ENCODE measurements around the gene AKR1C3.
"Not testable (repeated sequence)": the region's sequence is repeated elsewhere in the genome, so short reads cannot be mapped to it uniquely, and the experiment has no call there.

Gene AKR1C3

GRCh38 chr10:5089865-5090264, 4.3 kb upstream of the AKR1C3 start:
- DNase-seq = no peak

GRCh38 chr10:5090551-5090950, 3.7 kb upstream of the AKR1C3 start:
- no peak for DNase-seq

- DNase-seq = no peak
Measured at GRCh38 chr10:5091196-5091595, 3.0 kb upstream of the AKR1C3 start.

- no peak for DNase-seq
Measured at GRCh38 chr10:5092375-5092774, 1.8 kb upstream of the AKR1C3 start.

- no peak for DNase-seq
Measured at GRCh38 chr10:5092848-5093790, 1.1 kb upstream of the AKR1C3 start.

- DNase-seq = no peak
Measured at GRCh38 chr10:5095687-5096086, 1.5 kb downstream of the AKR1C3 start.

- no peak for DNase-seq
Measured at GRCh38 chr10:5096108-5096507, 1.9 kb downstream of the AKR1C3 start.

- not testable (repeated sequence) for DNase-seq
Measured at GRCh38 chr10:5102479-5102878, 8.3 kb downstream of the AKR1C3 start.

GRCh38 chr10:5103481-5103880, 9.3 kb downstream of the AKR1C3 start:
- no peak for DNase-seq

GRCh38 chr10:5105626-5106025, 11.4 kb downstream of the AKR1C3 start:
- no peak for DNase-seq

GRCh38 chr10:5106553-5106952, 12.3 kb downstream of the AKR1C3 start:
- DNase-seq = no peak

- no peak for DNase-seq
Measured at GRCh38 chr10:5107860-5108526, 13.8 kb downstream of the AKR1C3 start.

GRCh38 chr10:5108658-5109416, 14.6 kb downstream of the AKR1C3 start:
- DNase-seq = no peak

GRCh38 chr10:5109861-5110260, 15.6 kb downstream of the AKR1C3 start:
- DNase-seq = not testable (repeated sequence)

- DNase-seq = no peak
Measured at GRCh38 chr10:5116621-5117020, 22.4 kb downstream of the AKR1C3 start.

GRCh38 chr10:5117026-5117425, 22.8 kb downstream of the AKR1C3 start:
- DNase-seq = no peak

GRCh38 chr10:5119997-5120396, 25.8 kb downstream of the AKR1C3 start:
- not testable (repeated sequence) for DNase-seq

- no peak for DNase-seq
Measured at GRCh38 chr10:5123886-5124285, 29.7 kb downstream of the AKR1C3 start.

GRCh38 chr10:5125315-5126044, 31.3 kb downstream of the AKR1C3 start:
- DNase-seq = no peak

- no peak for DNase-seq
Measured at GRCh38 chr10:5135581-5135980, 41.4 kb downstream of the AKR1C3 start.

- DNase-seq = no peak
Measured at GRCh38 chr10:5136468-5137087, 42.4 kb downstream of the AKR1C3 start.

- DNase-seq = not testable (repeated sequence)
Measured at GRCh38 chr10:5137699-5138098, 43.5 kb downstream of the AKR1C3 start.
